Tibial nerve (tissue), 4 donors: ENCODE results near the gene ACP4. TPM values are rescaled to one million over a fixed set of nuclear protein-coding genes. Genes with fewer than 3 reads are reported as not detected.
"Not testable (repeated sequence)": the region's sequence is repeated elsewhere in the genome, so short reads cannot be mapped to it uniquely, and the experiment has no call there.

Source experiments
- DNase-seq, 2 donors: peaks; one replicate each; pipeline ENCODE4 v3.0.0-alpha.2; 2019; ENCODE audit warnings: low spot score in 2 of 2
- H3K27ac ChIP-seq, 4 donors: fragments of 200-600 bp; sonication (generic) in 3 of 4; one replicate each; pipeline ENCODE4 v1.5.1; 2017 to 2019; ENCODE audit warnings: mild to moderate bottlenecking in 1 of 4
- H3K27me3 ChIP-seq, 2 donors: fragments of 200-600 bp; sonication (generic) in 1 of 2; one replicate each; pipeline versions ENCODE4 v1.5.1 to v1.6.0; 2017 to 2019
- H3K36me3 ChIP-seq, 3 donors: fragments of 200-600 bp; sonication (generic); one replicate each; pipeline ENCODE4 v1.5.1; 2018 to 2019
- H3K4me1 ChIP-seq, 4 donors: fragments of 200-600 bp; sonication (generic) in 3 of 4; one replicate each; pipeline ENCODE4 v1.5.1; 2017 to 2019
- H3K4me3 ChIP-seq, 4 donors: fragments of 200-600 bp; sonication (generic) in 3 of 4; one replicate each; pipeline ENCODE4 v1.5.1; 2017 to 2019; ENCODE audit warnings: mild to moderate bottlenecking in 1 of 4, moderate library complexity in 1 of 4
- H3K9me3 ChIP-seq, 4 donors: fragments of 200-600 bp; sonication (generic) in 3 of 4; one replicate each; pipeline ENCODE4 v1.5.1; 2017 to 2019
- EP300 ChIP-seq, 2 donors: sonication (generic); formaldehyde crosslinking; IDR thresholded peaks; one replicate each; pipeline ENCODE4 v1.6.1; 2017; ENCODE audit warnings: antibody characterized with exemption in 2 of 2, mild to moderate bottlenecking in 1 of 2
- POLR2A ChIP-seq, 2 donors: fragments of 450-650 bp; IDR thresholded peaks; one replicate each; pipeline ENCODE4 v1.6.1; 2017; ENCODE audit warnings: antibody characterized with exemption in 2 of 2, mild to moderate bottlenecking in 2 of 2, moderate library complexity in 2 of 2
- WGBS, 2 donors: methylation state at CpG; one replicate each; pipeline ENCODE4 v1.1.5; 2018; 5-methylcytosine and 5-hydroxymethylcytosine counted together
- total RNA-seq, 4 donors: library from RNA; depleted of rRNA; stranded (reverse); fragments of >200 nt; gene quantifications; one replicate each; pipeline ENCODE4 v1.1.0, GENCODE V29; 2016
- TF ChIP-seq, protein P1 (sequence below), 5 experiments: fragments of 200-600 bp in 3 of 5; fragments of 450-650 bp in 2 of 5; sonication (generic) in 3 of 5; IDR thresholded peaks; one replicate each; pipeline ENCODE4 v1.5.1; 2016 to 2019; ENCODE audit warnings: antibody characterized with exemption in 5 of 5, mild to moderate bottlenecking in 3 of 5, moderate library complexity in 2 of 5

The ACP4 gene
- not detected for total RNA-seq

- 81 to 83% methylated on average over 3 to 7 of the region's 15 CpGs for WGBS, 2 donors
- Histone ChIP-seq H3K4me3 (no peak within 1 kb of the TSS), H3K27me3 (no peaks in the 10 kb centered on the region), H3K9me3 (no peaks in the 10 kb centered on the region), H3K4me1 (no peaks in the 10 kb centered on the region), H3K36me3 (peaks cover 0 to 4% (median 0%) of the 10 kb centered on the region in 3 donors), H3K27ac (no peak within 1 kb of the TSS)
- no peak for TF ChIP-seq EP300 (IDR thresholded peaks at IDR 0.05)
- TF ChIP-seq, protein P1, sequence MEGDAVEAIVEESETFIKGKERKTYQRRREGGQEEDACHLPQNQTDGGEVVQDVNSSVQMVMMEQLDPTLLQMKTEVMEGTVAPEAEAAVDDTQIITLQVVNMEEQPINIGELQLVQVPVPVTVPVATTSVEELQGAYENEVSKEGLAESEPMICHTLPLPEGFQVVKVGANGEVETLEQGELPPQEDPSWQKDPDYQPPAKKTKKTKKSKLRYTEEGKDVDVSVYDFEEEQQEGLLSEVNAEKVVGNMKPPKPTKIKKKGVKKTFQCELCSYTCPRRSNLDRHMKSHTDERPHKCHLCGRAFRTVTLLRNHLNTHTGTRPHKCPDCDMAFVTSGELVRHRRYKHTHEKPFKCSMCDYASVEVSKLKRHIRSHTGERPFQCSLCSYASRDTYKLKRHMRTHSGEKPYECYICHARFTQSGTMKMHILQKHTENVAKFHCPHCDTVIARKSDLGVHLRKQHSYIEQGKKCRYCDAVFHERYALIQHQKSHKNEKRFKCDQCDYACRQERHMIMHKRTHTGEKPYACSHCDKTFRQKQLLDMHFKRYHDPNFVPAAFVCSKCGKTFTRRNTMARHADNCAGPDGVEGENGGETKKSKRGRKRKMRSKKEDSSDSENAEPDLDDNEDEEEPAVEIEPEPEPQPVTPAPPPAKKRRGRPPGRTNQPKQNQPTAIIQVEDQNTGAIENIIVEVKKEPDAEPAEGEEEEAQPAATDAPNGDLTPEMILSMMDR (IDR thresholded peaks at IDR 0.05) = no peak
- TF ChIP-seq POLR2A (IDR thresholded peaks at IDR 0.05) = no peak
- no peak for DNase-seq
Measured at GRCh38 chr19:50790396-50790795, at the start of gene ACP4. Gene ACP4, plus strand, starts transcription at chr19:50790415. Its CDS starts 0 bp downstream, at chr19:50790415.

- Histone ChIP-seq H3K4me1 (no peaks in the 10 kb centered on the region), H3K36me3 (no peaks in the 10 kb centered on the region), H3K27ac (no peak overlapping the region), H3K27me3 (peaks cover 0 to 29% of the 10 kb centered on the region in 2 donors), H3K4me3 (no peak overlapping the region), H3K9me3 (no peaks in the 10 kb centered on the region)
- WGBS, 2 donors = 70 to 73% methylated on average over 18 of the region's 18 CpGs
- no peak for DNase-seq
- TF ChIP-seq, protein P1 (IDR thresholded peaks at IDR 0.05) = no peak
- TF ChIP-seq EP300 (IDR thresholded peaks at IDR 0.05) = no peak
- TF ChIP-seq POLR2A (IDR thresholded peaks at IDR 0.05) = no peak
Measured at GRCh38 chr19:50741179-50741933, 48.9 kb upstream of the ACP4 start.

- H3K9me3 ChIP-seq = no peaks in the 10 kb centered on the region
- H3K36me3 ChIP-seq = no peaks in the 10 kb centered on the region
- peaks cover 0 to 14% of the 10 kb centered on the region in 2 donors for H3K27me3 ChIP-seq
- TF ChIP-seq POLR2A (IDR thresholded peaks at IDR 0.05) (no peak), EP300 (IDR thresholded peaks at IDR 0.05) (no peak)
- TF ChIP-seq, protein P1 (IDR thresholded peaks at IDR 0.05) = no peak
- no peak overlapping the region for H3K4me3 ChIP-seq
- H3K27ac ChIP-seq = no peak overlapping the region
- no peak for DNase-seq
- H3K4me1 ChIP-seq = no peaks in the 10 kb centered on the region
- WGBS, 2 donors = 86 to 88% methylated on average over 6 of the region's 6 CpGs
Measured at GRCh38 chr19:50743537-50743936, 46.7 kb upstream of the ACP4 start.

DNA sequence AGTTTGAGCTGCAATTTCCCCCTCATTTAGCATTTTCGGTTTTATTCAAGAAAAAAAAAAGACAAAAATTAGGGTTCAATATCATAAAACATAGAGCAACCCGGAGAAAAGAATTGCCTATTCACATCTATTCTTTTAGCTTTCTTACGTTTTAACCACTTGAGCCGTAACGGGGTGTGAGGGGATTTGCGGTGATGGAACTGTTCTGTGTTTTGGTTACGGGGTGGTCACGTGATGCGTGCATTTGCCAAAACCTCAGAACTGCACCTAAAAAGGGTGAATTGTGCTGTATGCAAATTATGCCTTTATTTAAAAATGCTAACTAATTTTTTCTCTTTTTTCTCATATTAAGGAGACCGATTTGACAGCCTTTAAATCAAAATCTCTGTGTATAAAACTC lies 45.0 kb upstream of the ACP4 start:
- Histone ChIP-seq H3K27me3 (peaks cover 0 to 4% of the 10 kb centered on the region in 2 donors), H3K36me3 (no peaks in the 10 kb centered on the region), H3K9me3 (no peaks in the 10 kb centered on the region), H3K4me3 (no peak overlapping the region), H3K4me1 (no peaks in the 10 kb centered on the region), H3K27ac (no peak overlapping the region)
- no peak for DNase-seq
- TF ChIP-seq, protein P1 (IDR thresholded peaks at IDR 0.05) = no peak
- TF ChIP-seq POLR2A (IDR thresholded peaks at IDR 0.05) (no peak), EP300 (IDR thresholded peaks at IDR 0.05) (no peak)
- 70 to 78% methylated on average over 10 of the region's 10 CpGs for WGBS, 2 donors

- H3K27me3 ChIP-seq, H3K36me3 ChIP-seq, H3K4me3 ChIP-seq, DNase-seq, H3K4me1 ChIP-seq, H3K9me3 ChIP-seq, H3K27ac ChIP-seq: not testable (repeated sequence)
- WGBS, 2 donors = 83 to 86% methylated on average over 14 of the region's 14 CpGs
Measured at GRCh38 chr19:50747141-50747540, 43.1 kb upstream of the ACP4 start.
